ENCODE measurements around the gene CAPS. TPM values are rescaled to one million over a fixed set of nuclear protein-coding genes. Genes with fewer than 3 reads are reported as not detected.

Gene CAPS
- total RNA-seq, 1 experiment from 2014 or later, result 7.2 TPM

DNA sequence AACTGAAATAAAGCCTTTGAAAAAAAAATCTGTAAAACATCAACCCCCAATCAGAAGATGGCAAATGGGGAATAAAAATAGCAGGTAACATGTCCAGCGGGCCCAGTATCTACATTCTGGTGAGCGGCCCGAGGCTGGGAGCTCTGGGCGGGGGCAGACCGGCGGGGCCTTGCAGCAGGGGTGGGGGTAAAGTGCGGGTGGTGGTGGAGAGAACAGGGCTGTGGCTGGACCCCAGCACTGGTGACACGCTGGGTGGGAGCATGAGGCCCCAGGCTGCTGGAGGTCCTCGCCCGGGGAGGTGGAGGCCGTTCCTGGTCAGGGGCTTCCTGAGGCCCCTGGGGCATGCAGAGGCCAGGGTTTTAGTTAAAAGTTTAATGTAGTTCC, 1.7 kb downstream of the CAPS start:
- peak overlapping the region; percentile 29 for H3K4me3 Mint-ChIP-seq (ENCODE audit: unreplicated experiment)
- TF ChIP-seq CTCF (IDR thresholded peaks at IDR 0.05; ENCODE audit: insufficient read depth in 1 of 2, low read depth in 1 of 2, low read length in 1 of 2, severe bottlenecking in 1 of 2, unreplicated experiment in 1 of 2), result no peak
- BruUV-seq (replicated peaks), result no TSS peak
- Histone ChIP-seq H3K9me3 (no peaks in the 10 kb centered on the region), H3K4me3 (ENCODE audit: low read depth, low read length) (no peak overlapping the region), H3K27me3 (replicated peaks; ENCODE audit: control insufficient read depth, insufficient read depth, low read length) (no peaks in the 10 kb centered on the region), H3K4me1 (peaks cover 30% of the 10 kb centered on the region), H3K36me3 (ENCODE audit: control insufficient read depth, insufficient read depth, low read length) (no peaks in the 10 kb centered on the region)
- ChIA-PET CTCF (no interaction called here), POLR2A (no interaction called here)
- DNase-seq, result no peak
- H3K27ac Mint-ChIP-seq (ENCODE audit: unreplicated experiment), result peak overlapping the region; percentile 59
- H3K27me3 Mint-ChIP-seq (ENCODE audit: insufficient read depth, unreplicated experiment), result no peaks in the 10 kb centered on the region
- peaks cover 53% of the 10 kb centered on the region for H3K36me3 Mint-ChIP-seq (ENCODE audit: insufficient read depth, unreplicated experiment)
- no peaks in the 10 kb centered on the region for H3K4me1 Mint-ChIP-seq (ENCODE audit: low read depth, unreplicated experiment)
- intact Hi-C loops (cut with micrococcal nuclease; ENCODE audit: unreplicated experiment), result no loop called here
- H3K9me3 Mint-ChIP-seq (ENCODE audit: unreplicated experiment), result no peaks in the 10 kb centered on the region

DNA sequence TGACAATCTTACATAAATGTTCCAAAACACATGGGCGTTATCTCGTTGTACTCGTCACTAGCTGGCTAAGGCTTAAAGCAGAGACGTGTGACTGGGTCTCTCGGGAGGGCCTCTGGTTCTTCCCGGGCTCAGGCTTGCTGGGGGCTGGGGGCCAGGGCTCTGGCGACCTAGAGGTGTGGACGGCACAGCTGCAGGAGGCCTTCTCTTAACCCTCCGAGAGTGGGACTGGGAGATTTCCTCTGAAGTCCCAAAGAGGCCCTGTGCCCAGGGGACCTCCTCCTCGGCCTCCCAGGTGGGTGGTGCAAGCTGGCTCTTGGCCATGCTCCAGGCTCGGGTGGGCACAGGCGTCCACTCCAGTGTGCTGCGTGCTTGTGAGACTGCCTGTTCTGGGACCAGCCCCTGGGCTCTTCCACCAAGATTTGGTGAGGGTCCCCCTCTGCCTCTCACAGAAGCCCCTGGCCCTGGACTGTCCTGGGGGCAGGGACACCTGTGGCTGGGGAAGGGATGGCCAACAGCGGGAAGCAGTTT, 2.2 kb downstream of the CAPS start:
- CTCF ChIA-PET, result no interaction called here
- intact Hi-C loops (cut with micrococcal nuclease; ENCODE audit: unreplicated experiment), result no loop called here
- H3K4me1 Mint-ChIP-seq (ENCODE audit: low read depth, unreplicated experiment), result no peaks in the 10 kb centered on the region
- H3K27ac Mint-ChIP-seq (ENCODE audit: unreplicated experiment), result peak overlapping the region; percentile 59
- Histone ChIP-seq H3K27me3 (replicated peaks; ENCODE audit: control insufficient read depth, insufficient read depth, low read length) (no peaks in the 10 kb centered on the region), H3K9me3 (no peaks in the 10 kb centered on the region), H3K4me1 (peaks cover 30% of the 10 kb centered on the region), H3K4me3 (ENCODE audit: low read depth, low read length) (no peak overlapping the region), H3K36me3 (ENCODE audit: control insufficient read depth, insufficient read depth, low read length) (no peaks in the 10 kb centered on the region)
- H3K27me3 Mint-ChIP-seq (ENCODE audit: insufficient read depth, unreplicated experiment), result no peaks in the 10 kb centered on the region
- TSS peak; percentile 42 for BruUV-seq (replicated peaks)
- no peak for DNase-seq
- H3K36me3 Mint-ChIP-seq (ENCODE audit: insufficient read depth, unreplicated experiment), result peaks cover 56% of the 10 kb centered on the region
- H3K9me3 Mint-ChIP-seq (ENCODE audit: unreplicated experiment), result no peaks in the 10 kb centered on the region
- POLR2A ChIA-PET, result no interaction called here
- no peak for TF ChIP-seq CTCF (IDR thresholded peaks at IDR 0.05; ENCODE audit: insufficient read depth in 1 of 2, low read depth in 1 of 2, low read length in 1 of 2, severe bottlenecking in 1 of 2, unreplicated experiment in 1 of 2)
- peak overlapping the region; percentile 29 for H3K4me3 Mint-ChIP-seq (ENCODE audit: unreplicated experiment)

GRCh38 chr19:5917431-5918107, 3.5 kb downstream of the CAPS start:
- ChIA-PET POLR2A (no interaction called here), CTCF (no interaction called here)
- no peaks in the 10 kb centered on the region for H3K9me3 Mint-ChIP-seq (ENCODE audit: unreplicated experiment)
- no peak overlapping the region for H3K4me3 ChIP-seq (ENCODE audit: low read depth, low read length)
- H3K9me3 ChIP-seq, result no peaks in the 10 kb centered on the region
- H3K4me1 ChIP-seq, result peaks cover 30% of the 10 kb centered on the region
- H3K36me3 ChIP-seq (ENCODE audit: control insufficient read depth, insufficient read depth, low read length), result no peaks in the 10 kb centered on the region
- no peaks in the 10 kb centered on the region for H3K4me1 Mint-ChIP-seq (ENCODE audit: low read depth, unreplicated experiment)
- intact Hi-C loops (cut with micrococcal nuclease; ENCODE audit: unreplicated experiment), result no loop called here
- DNase-seq, result no peak
- H3K4me3 Mint-ChIP-seq (ENCODE audit: unreplicated experiment), result no peak overlapping the region
- peaks cover 50% of the 10 kb centered on the region for H3K36me3 Mint-ChIP-seq (ENCODE audit: insufficient read depth, unreplicated experiment)
- H3K27me3 ChIP-seq (replicated peaks; ENCODE audit: control insufficient read depth, insufficient read depth, low read length), result no peaks in the 10 kb centered on the region
- no peak for TF ChIP-seq CTCF (IDR thresholded peaks at IDR 0.05; ENCODE audit: insufficient read depth in 1 of 2, low read depth in 1 of 2, low read length in 1 of 2, severe bottlenecking in 1 of 2, unreplicated experiment in 1 of 2)
- BruUV-seq (replicated peaks), result no TSS peak
- no peaks in the 10 kb centered on the region for H3K27me3 Mint-ChIP-seq (ENCODE audit: insufficient read depth, unreplicated experiment)
- H3K27ac Mint-ChIP-seq (ENCODE audit: unreplicated experiment), result no peak overlapping the region
